ENCODE measurements around the gene MYL3. TPM values are rescaled to one million over a fixed set of nuclear protein-coding genes. Genes with fewer than 3 reads are reported as not detected.

The MYL3 gene
- total RNA-seq, 1 donor, result not detected

GRCh38 chr3:46845860-46846623, 17.2 kb downstream of the MYL3 start:
- H3K27me3 ChIP-seq (ENCODE audit: insufficient read depth, low read length), result no peaks in the 10 kb centered on the region
- H3K4me3 ChIP-seq (ENCODE audit: low read length), result peak overlapping the region; percentile 43
- peaks cover 19% of the 10 kb centered on the region for H3K4me1 ChIP-seq (ENCODE audit: insufficient read depth, low read length)
- H3K9me3 ChIP-seq (ENCODE audit: low read depth, low read length), result peaks cover 10% of the 10 kb centered on the region

GRCh38 chr3:46845397-46845859, 17.8 kb downstream of the MYL3 start:
- Histone ChIP-seq H3K27me3 (ENCODE audit: insufficient read depth, low read length) (no peaks in the 10 kb centered on the region), H3K4me1 (ENCODE audit: insufficient read depth, low read length) (peaks cover 19% of the 10 kb centered on the region), H3K4me3 (ENCODE audit: low read length) (peak overlapping the region; percentile 43), H3K9me3 (ENCODE audit: low read depth, low read length) (peaks cover 16% of the 10 kb centered on the region)

- Histone ChIP-seq H3K27me3 (ENCODE audit: insufficient read depth, low read length) (no peaks in the 10 kb centered on the region), H3K4me1 (ENCODE audit: insufficient read depth, low read length) (peaks cover 19% of the 10 kb centered on the region), H3K4me3 (ENCODE audit: low read length) (no peak overlapping the region), H3K9me3 (ENCODE audit: low read depth, low read length) (peaks cover 19% of the 10 kb centered on the region)
Observed at GRCh38 chr3:46844881-46845312, 18.3 kb downstream of the MYL3 start.

- H3K4me1 ChIP-seq (ENCODE audit: insufficient read depth, low read length), result peaks cover 19% of the 10 kb centered on the region
- peaks cover 19% of the 10 kb centered on the region for H3K9me3 ChIP-seq (ENCODE audit: low read depth, low read length)
- no peak overlapping the region for H3K4me3 ChIP-seq (ENCODE audit: low read length)
- H3K27me3 ChIP-seq (ENCODE audit: insufficient read depth, low read length), result no peaks in the 10 kb centered on the region
Observed at GRCh38 chr3:46844397-46844796, 18.8 kb downstream of the MYL3 start.

- peaks cover 19% of the 10 kb centered on the region for H3K4me1 ChIP-seq (ENCODE audit: insufficient read depth, low read length)
- H3K9me3 ChIP-seq (ENCODE audit: low read depth, low read length), result peaks cover 24% of the 10 kb centered on the region
- H3K27me3 ChIP-seq (ENCODE audit: insufficient read depth, low read length), result no peaks in the 10 kb centered on the region
- H3K4me3 ChIP-seq (ENCODE audit: low read length), result no peak overlapping the region
Observed at GRCh38 chr3:46843508-46843907, 19.7 kb downstream of the MYL3 start.

GRCh38 chr3:46840491-46840890, 22.8 kb downstream of the MYL3 start:
- Histone ChIP-seq H3K4me3 (ENCODE audit: low read length) (no peak overlapping the region), H3K4me1 (ENCODE audit: insufficient read depth, low read length) (peaks cover 7% of the 10 kb centered on the region), H3K27me3 (ENCODE audit: insufficient read depth, low read length) (no peaks in the 10 kb centered on the region), H3K9me3 (ENCODE audit: low read depth, low read length) (peaks cover 31% of the 10 kb centered on the region)

- Histone ChIP-seq H3K4me1 (ENCODE audit: insufficient read depth, low read length) (no peaks in the 10 kb centered on the region), H3K4me3 (ENCODE audit: low read length) (no peak overlapping the region), H3K27me3 (ENCODE audit: insufficient read depth, low read length) (no peaks in the 10 kb centered on the region), H3K9me3 (ENCODE audit: low read depth, low read length) (peaks cover 31% of the 10 kb centered on the region)
Observed at GRCh38 chr3:46838301-46838700, 24.9 kb downstream of the MYL3 start.

- peaks cover 16% of the 10 kb centered on the region for H3K9me3 ChIP-seq (ENCODE audit: low read depth, low read length)
- no peak overlapping the region for H3K4me3 ChIP-seq (ENCODE audit: low read length)
Observed at GRCh38 chr3:46835491-46835890, 27.8 kb downstream of the MYL3 start.

GRCh38 chr3:46835054-46835453, 28.2 kb downstream of the MYL3 start:
- H3K9me3 ChIP-seq (ENCODE audit: low read depth, low read length), result peaks cover 13% of the 10 kb centered on the region
- H3K4me1 ChIP-seq (ENCODE audit: insufficient read depth, low read length), result no peaks in the 10 kb centered on the region

More at GRCh38 chr3:46835491-46835890, 27.8 kb downstream of the MYL3 start:
- H3K27me3 ChIP-seq (ENCODE audit: insufficient read depth, low read length), result no peaks in the 10 kb centered on the region
- no peaks in the 10 kb centered on the region for H3K4me1 ChIP-seq (ENCODE audit: insufficient read depth, low read length)

GRCh38 chr3:46833346-46834300, 29.6 kb downstream of the MYL3 start:
- H3K4me1 ChIP-seq (ENCODE audit: insufficient read depth, low read length), result no peaks in the 10 kb centered on the region
- H3K9me3 ChIP-seq (ENCODE audit: low read depth, low read length), result peaks cover 9% of the 10 kb centered on the region
- no peaks in the 10 kb centered on the region for H3K27me3 ChIP-seq (ENCODE audit: insufficient read depth, low read length)
- H3K4me3 ChIP-seq (ENCODE audit: low read length), result no peak overlapping the region

More at GRCh38 chr3:46835054-46835453, 28.2 kb downstream of the MYL3 start:
- Histone ChIP-seq H3K27me3 (ENCODE audit: insufficient read depth, low read length) (no peaks in the 10 kb centered on the region), H3K4me3 (ENCODE audit: low read length) (no peak overlapping the region)

- no peaks in the 10 kb centered on the region for H3K27me3 ChIP-seq (ENCODE audit: insufficient read depth, low read length)
- H3K4me3 ChIP-seq (ENCODE audit: low read length), result no peak overlapping the region
- H3K4me1 ChIP-seq (ENCODE audit: insufficient read depth, low read length), result no peaks in the 10 kb centered on the region
Observed at GRCh38 chr3:46831841-46832240, 31.4 kb downstream of the MYL3 start.

GRCh38 chr3:46831316-46831715, 31.9 kb downstream of the MYL3 start:
- Histone ChIP-seq H3K27me3 (ENCODE audit: insufficient read depth, low read length) (no peaks in the 10 kb centered on the region), H3K4me1 (ENCODE audit: insufficient read depth, low read length) (no peaks in the 10 kb centered on the region), H3K4me3 (ENCODE audit: low read length) (no peak overlapping the region), H3K9me3 (ENCODE audit: low read depth, low read length) (no peaks in the 10 kb centered on the region)

More at GRCh38 chr3:46831841-46832240, 31.4 kb downstream of the MYL3 start:
- H3K9me3 ChIP-seq (ENCODE audit: low read depth, low read length), result no peaks in the 10 kb centered on the region

- no peaks in the 10 kb centered on the region for H3K27me3 ChIP-seq (ENCODE audit: insufficient read depth, low read length)
- H3K4me1 ChIP-seq (ENCODE audit: insufficient read depth, low read length), result no peaks in the 10 kb centered on the region
- H3K9me3 ChIP-seq (ENCODE audit: low read depth, low read length), result no peaks in the 10 kb centered on the region
- H3K4me3 ChIP-seq (ENCODE audit: low read length), result no peak overlapping the region
Observed at GRCh38 chr3:46830801-46831200, 32.4 kb downstream of the MYL3 start.

GRCh38 chr3:46829699-46830208, 33.5 kb downstream of the MYL3 start:
- H3K9me3 ChIP-seq (ENCODE audit: low read depth, low read length), result no peaks in the 10 kb centered on the region
- no peaks in the 10 kb centered on the region for H3K27me3 ChIP-seq (ENCODE audit: insufficient read depth, low read length)
- no peaks in the 10 kb centered on the region for H3K4me1 ChIP-seq (ENCODE audit: insufficient read depth, low read length)
- H3K4me3 ChIP-seq (ENCODE audit: low read length), result no peak overlapping the region

GRCh38 chr3:46825450-46825849, 37.8 kb downstream of the MYL3 start:
- Histone ChIP-seq H3K9me3 (ENCODE audit: low read depth, low read length) (no peaks in the 10 kb centered on the region), H3K4me3 (ENCODE audit: low read length) (no peak overlapping the region), H3K4me1 (ENCODE audit: insufficient read depth, low read length) (no peaks in the 10 kb centered on the region), H3K27me3 (ENCODE audit: insufficient read depth, low read length) (no peaks in the 10 kb centered on the region)
